GM12875 (cell line): ENCODE results near the gene IGSF1.

Experiments used
- H3K4me3 ChIP-seq: one replicate; pipeline ENCODE4 v1.5.1; 2011; ENCODE audit warnings: low read depth, low read length, control low read depth
- CTCF ChIP-seq: IDR thresholded peaks from 2 replicates; pipeline ENCODE4 v1.5.1; 2011; ENCODE audit warnings: low read depth, mild to moderate bottlenecking, control low read depth, inconsistent platforms, low read length, moderate library complexity, borderline replicate concordance; ENCODE audit not compliant: insufficient read depth

Gene IGSF1

GRCh38 chrX:131308980-131309379, 19.9 kb upstream of the IGSF1 start:
- TF ChIP-seq CTCF = no peak
- no peak overlapping the region for H3K4me3 ChIP-seq

GRCh38 chrX:131306601-131307000, 17.5 kb upstream of the IGSF1 start:
- TF ChIP-seq CTCF = no peak
- no peak overlapping the region for H3K4me3 ChIP-seq

- H3K4me3 ChIP-seq = no peak overlapping the region
- TF ChIP-seq CTCF = no peak
Observed at GRCh38 chrX:131305926-131306325, 16.8 kb upstream of the IGSF1 start.

- no peak for TF ChIP-seq CTCF
- H3K4me3 ChIP-seq = no peak overlapping the region
Observed at GRCh38 chrX:131302701-131303100, 13.6 kb upstream of the IGSF1 start.

GRCh38 chrX:131301155-131301554, 12.0 kb upstream of the IGSF1 start:
- no peak for TF ChIP-seq CTCF
- no peak overlapping the region for H3K4me3 ChIP-seq

GRCh38 chrX:131298846-131299245, 9.7 kb upstream of the IGSF1 start:
- no peak for TF ChIP-seq CTCF
- no peak overlapping the region for H3K4me3 ChIP-seq

GRCh38 chrX:131298036-131298435, 8.9 kb upstream of the IGSF1 start:
- no peak overlapping the region for H3K4me3 ChIP-seq
- TF ChIP-seq CTCF = no peak
